ENCODE data around the gene TMEM214. TPM values are rescaled to one million over a fixed set of nuclear protein-coding genes. Genes with fewer than 3 reads are reported as not detected.

TMEM214 gene
- total and polyA plus RNA-seq, 12 donors, result 24.7 to 53.4 (median 29.4) TPM

- Histone ChIP-seq H3K27ac (no peak overlapping the region), H3K36me3 (peaks cover 0 to 4% (median 0%) of the 10 kb centered on the region in 9 donors), H3K9me3 (no peaks in the 10 kb centered on the region), H3K4me3 (no peak overlapping the region), H3K4me1 (peaks cover 5 to 37% (median 22%) of the 10 kb centered on the region in 9 donors), H3K27me3 (no peaks in the 10 kb centered on the region)
- ATAC-seq (no peak), DNase-seq (no peak)
- TF ChIP-seq CTCF (IDR thresholded peaks at IDR 0.05), result no peak
- intact Hi-C loops (cut with DNase I), result loop anchor here in 8 of 10 donors (2.0 to 10.0 kb wide), 8 partner anchors 36 to 126 kb away; partner anchors contain the start of genes TMEM214 (in 5 of the 8) and AGBL5 (in 4 of the 8)
- 86 to 88% methylated on average over 5 of the region's 5 CpGs for WGBS, 2 donors
Observed at GRCh38 chr2:27087823-27088410, 55.2 kb downstream of the TMEM214 start.

- no peaks in the 10 kb centered on the region for H3K9me3 ChIP-seq
- peaks cover 5 to 30% (median 21%) of the 10 kb centered on the region in 9 donors for H3K4me1 ChIP-seq
- H3K27me3 ChIP-seq, result no peaks in the 10 kb centered on the region
- intact Hi-C loops (cut with DNase I), result loop anchor here in 8 of 10 donors (5.0 to 10.0 kb wide), 6 partner anchors 36 to 126 kb away; partner anchors contain the start of genes TMEM214 (in 4 of the 8) and AGBL5 (in 2 of the 8)
- no peak overlapping the region for H3K27ac ChIP-seq
- 87 to 89% methylated on average over 6 of the region's 6 CpGs for WGBS, 2 donors
- DNase-seq, result no peak
- H3K36me3 ChIP-seq, result no peaks in the 10 kb centered on the region
- TF ChIP-seq CTCF (IDR thresholded peaks at IDR 0.05), result no peak
- ATAC-seq, result no peak
- no peak overlapping the region for H3K4me3 ChIP-seq
Observed at GRCh38 chr2:27088634-27089033, 55.9 kb downstream of the TMEM214 start.

GRCh38 chr2:27089111-27089954 is 56.6 kb downstream of the TMEM214 start:
- DNase-seq (no peak), ATAC-seq (no peak)
- TF ChIP-seq CTCF (IDR thresholded peaks at IDR 0.05), result no peak
- Histone ChIP-seq H3K36me3 (no peaks in the 10 kb centered on the region), H3K9me3 (no peaks in the 10 kb centered on the region), H3K27me3 (no peaks in the 10 kb centered on the region), H3K27ac (no peak overlapping the region), H3K4me3 (no peak overlapping the region), H3K4me1 (peaks cover 5 to 27% (median 21%) of the 10 kb centered on the region in 9 donors)
- WGBS, 2 donors, result 89 to 92% methylated on average over 14 of the region's 14 CpGs
- intact Hi-C loops (cut with DNase I), result loop anchor here in 8 of 10 donors (5.0 to 10.0 kb wide), 6 partner anchors 37 to 127 kb away; partner anchors contain the start of genes TMEM214 (in 4 of the 8) and AGBL5 (in 2 of the 8)

Other genes starting within 250 kb of the TMEM214 start
- 10 to 100 TPM in 3 of 10 donors, 1 to 10 TPM in 4, under 1 TPM in 1, not detected in 2; 0.30 to 33.1 (median 6.1) TPM for gene CENPA, start 246.9 kb upstream of the TMEM214 start, total RNA-seq
- gene CENPA, start 246.9 kb upstream of the TMEM214 start, polyA plus RNA-seq, result 1 to 10 TPM in 1 of 2 donors, under 1 TPM in 1; 0.25 to 1.5 TPM
- gene DPYSL5, start 184.8 kb upstream of the TMEM214 start, total RNA-seq, result under 1 TPM in 1 of 10 donors, not detected in 9; 0.12 TPM
- under 1 TPM in 1 of 2 donors, not detected in 1; 0.01 TPM for gene DPYSL5, start 184.8 kb upstream of the TMEM214 start, polyA plus RNA-seq
- gene MAPRE3, start 62.3 kb upstream of the TMEM214 start, total RNA-seq, result 10 to 100 TPM; 34.9 to 62.0 (median 47.2) TPM
- gene MAPRE3, start 62.3 kb upstream of the TMEM214 start, polyA plus RNA-seq, result 10 to 100 TPM; 23.0 to 68.8 TPM
- gene AGBL5, start 18.7 kb downstream of the TMEM214 start, total RNA-seq, result 10 to 100 TPM in 6 of 10 donors, 1 to 10 TPM in 4; 7.9 to 16.8 (median 11.7) TPM
- gene AGBL5, start 18.7 kb downstream of the TMEM214 start, polyA plus RNA-seq, result 1 to 10 TPM; 4.2 to 6.5 TPM
- gene OST4, start 38.7 kb downstream of the TMEM214 start, total RNA-seq, result 100 to 1,000 TPM; 342 to 457 (median 388) TPM
- 100 to 1,000 TPM; 336 to 456 TPM for gene OST4, start 38.7 kb downstream of the TMEM214 start, polyA plus RNA-seq
- 10 to 100 TPM in 7 of 10 donors, 1 to 10 TPM in 3; 6.8 to 53.2 (median 12.2) TPM for gene EMILIN1, start 45.6 kb downstream of the TMEM214 start, total RNA-seq
- gene EMILIN1, start 45.6 kb downstream of the TMEM214 start, polyA plus RNA-seq, result 10 to 100 TPM; 40.8 to 41.0 TPM
- gene KHK, start 53.8 kb downstream of the TMEM214 start, total RNA-seq, result 1 to 10 TPM in 9 of 10 donors, under 1 TPM in 1; 0.32 to 4.6 (median 2.3) TPM
- 1 to 10 TPM; 2.2 TPM for gene KHK, start 53.8 kb downstream of the TMEM214 start, polyA plus RNA-seq
- 1 to 10 TPM in 3 of 10 donors, under 1 TPM in 7; 0.21 to 1.2 (median 0.68) TPM for gene CGREF1, start 86.2 kb downstream of the TMEM214 start, total RNA-seq
- gene CGREF1, start 86.2 kb downstream of the TMEM214 start, polyA plus RNA-seq, result under 1 TPM; 0.57 to 0.73 TPM
- gene ABHD1, start 90.8 kb downstream of the TMEM214 start, total RNA-seq, result 1 to 10 TPM in 9 of 10 donors, under 1 TPM in 1; 0.81 to 3.5 (median 2.5) TPM
- 10 to 100 TPM in 1 of 2 donors, under 1 TPM in 1; 0.29 to 12.1 TPM for gene ABHD1, start 90.8 kb downstream of the TMEM214 start, polyA plus RNA-seq
- 10 to 100 TPM; 41.6 to 57.2 (median 48.7) TPM for gene PREB, start 101.7 kb downstream of the TMEM214 start, total RNA-seq
- 10 to 100 TPM; 60.9 to 73.7 TPM for gene PREB, start 101.7 kb downstream of the TMEM214 start, polyA plus RNA-seq
- gene PRR30, start 106.4 kb downstream of the TMEM214 start, total RNA-seq, result not detected
- not detected for gene PRR30, start 106.4 kb downstream of the TMEM214 start, polyA plus RNA-seq
- gene TCF23, start 116.0 kb downstream of the TMEM214 start, total RNA-seq, result under 1 TPM in 8 of 10 donors, not detected in 2; 0.05 to 0.21 (median 0.08) TPM
- gene TCF23, start 116.0 kb downstream of the TMEM214 start, polyA plus RNA-seq, result under 1 TPM; 0.07 to 0.09 TPM
- 100 to 1,000 TPM; 116 to 162 (median 129) TPM for gene ATRAID, start 179.1 kb downstream of the TMEM214 start, total RNA-seq
- 100 to 1,000 TPM; 140 to 144 TPM for gene ATRAID, start 179.1 kb downstream of the TMEM214 start, polyA plus RNA-seq
- 10 to 100 TPM in 3 of 10 donors, 1 to 10 TPM in 7; 5.3 to 17.0 (median 8.8) TPM for gene SLC5A6, start 179.3 kb downstream of the TMEM214 start, total RNA-seq
- 10 to 100 TPM in 1 of 2 donors, 1 to 10 TPM in 1; 9.3 to 20.5 TPM for gene SLC5A6, start 179.3 kb downstream of the TMEM214 start, polyA plus RNA-seq
- 10 to 100 TPM in 1 of 10 donors, 1 to 10 TPM in 9; 6.1 to 10.6 (median 7.2) TPM for gene CAD, start 184.4 kb downstream of the TMEM214 start, total RNA-seq
- gene CAD, start 184.4 kb downstream of the TMEM214 start, polyA plus RNA-seq, result 1 to 10 TPM; 8.3 to 8.6 TPM
- gene SLC30A3, start 230.1 kb downstream of the TMEM214 start, total RNA-seq, result 10 to 100 TPM in 7 of 10 donors, 1 to 10 TPM in 3; 6.0 to 35.8 (median 10.6) TPM
- gene SLC30A3, start 230.1 kb downstream of the TMEM214 start, polyA plus RNA-seq, result 1 to 10 TPM; 4.3 to 7.4 TPM
- 1 to 10 TPM in 9 of 10 donors, under 1 TPM in 1; 0.94 to 6.0 (median 1.6) TPM for gene DNAJC5G, start 242.5 kb downstream of the TMEM214 start, total RNA-seq
- gene DNAJC5G, start 242.5 kb downstream of the TMEM214 start, polyA plus RNA-seq, result 1 to 10 TPM in 1 of 2 donors, under 1 TPM in 1; 0.19 to 3.7 TPM
- 100 to 1,000 TPM; 204 to 303 (median 249) TPM for gene TRIM54, start 249.5 kb downstream of the TMEM214 start, total RNA-seq
- gene TRIM54, start 249.5 kb downstream of the TMEM214 start, polyA plus RNA-seq, result 100 to 1,000 TPM; 131 to 568 TPM